Thoracic aorta (tissue), 2 donors: ENCODE measurements around the gene PBX3. TPM values are rescaled to one million over a fixed set of nuclear protein-coding genes. Genes with fewer than 3 reads are reported as not detected.

Experiments
- ATAC-seq: fragments of 150-250 bp; one replicate; pipeline ENCODE4 v1.8.0; 2017; ENCODE audit warnings: low read depth; ENCODE audit not compliant: insufficient number of reproducible peaks, low FRiP score
- DNase-seq: peaks from one replicate; pipeline ENCODE4 v3.0.0-alpha.2; 2020; ENCODE audit warnings: low spot score
- H3K27ac ChIP-seq, 2 donors: fragments of 200-600 bp; sonication (generic); 1 replicate in 1 of 2; 2 replicates in 1 of 2; pipeline ENCODE4 v1.5.1; 2016; ENCODE audit warnings: mild to moderate bottlenecking in 2 of 2, moderate library complexity in 2 of 2
- H3K27me3 ChIP-seq: fragments of 200-600 bp; sonication (generic); replicated peaks from 2 replicates; pipeline ENCODE4 v1.6.0; 2016; ENCODE audit warnings: mild to moderate bottlenecking; ENCODE audit not compliant: insufficient read depth
- H3K36me3 ChIP-seq: fragments of 200-600 bp; sonication (generic); one replicate; pipeline ENCODE4 v1.5.1; 2016
- H3K4me1 ChIP-seq, 2 donors: fragments of 200-600 bp; sonication (generic); 1 replicate in 1 of 2; 2 replicates in 1 of 2; pipeline versions ENCODE4 v1.5.1 to v1.6.0; 2016; ENCODE audit warnings: low read depth in 2 of 2, mild to moderate bottlenecking in 1 of 2; ENCODE audit not compliant: control insufficient read depth in 1 of 2
- H3K4me3 ChIP-seq: fragments of 200-600 bp; sonication (generic); 2 replicates; pipeline ENCODE4 v1.5.1; 2016; ENCODE audit warnings: mild to moderate bottlenecking
- H3K9me3 ChIP-seq: fragments of 200-600 bp; sonication (generic); 2 replicates; pipeline ENCODE4 v1.5.1; 2016
- total RNA-seq, 2 donors: library from RNA; depleted of rRNA; stranded (reverse); fragments of >200 nt; gene quantifications; one replicate each; pipeline versions ENCODE4 v1.1.0 to v1.2.3, GENCODE V29; 2016
- TF ChIP-seq, protein P1 (sequence below): fragments of 200-600 bp; sonication (generic); IDR thresholded peaks from one replicate; pipeline ENCODE4 v1.5.1; 2019; ENCODE audit warnings: antibody characterized with exemption

Gene PBX3
- total RNA-seq, 2 donors from 2014 or later, result 23.9 to 34.8 TPM

GRCh38 chr9:125845271-125845808 lies 98.2 kb downstream of the PBX3 start:
- Histone ChIP-seq H3K9me3 (no peaks in the 10 kb centered on the region), H3K36me3 (no peaks in the 10 kb centered on the region), H3K27me3 (no peaks in the 10 kb centered on the region), H3K4me3 (no peak overlapping the region), H3K27ac (no peak overlapping the region), H3K4me1 (peaks cover 0 to 6% of the 10 kb centered on the region in 2 donors)
- no peak for ATAC-seq
- TF ChIP-seq, protein P1, sequence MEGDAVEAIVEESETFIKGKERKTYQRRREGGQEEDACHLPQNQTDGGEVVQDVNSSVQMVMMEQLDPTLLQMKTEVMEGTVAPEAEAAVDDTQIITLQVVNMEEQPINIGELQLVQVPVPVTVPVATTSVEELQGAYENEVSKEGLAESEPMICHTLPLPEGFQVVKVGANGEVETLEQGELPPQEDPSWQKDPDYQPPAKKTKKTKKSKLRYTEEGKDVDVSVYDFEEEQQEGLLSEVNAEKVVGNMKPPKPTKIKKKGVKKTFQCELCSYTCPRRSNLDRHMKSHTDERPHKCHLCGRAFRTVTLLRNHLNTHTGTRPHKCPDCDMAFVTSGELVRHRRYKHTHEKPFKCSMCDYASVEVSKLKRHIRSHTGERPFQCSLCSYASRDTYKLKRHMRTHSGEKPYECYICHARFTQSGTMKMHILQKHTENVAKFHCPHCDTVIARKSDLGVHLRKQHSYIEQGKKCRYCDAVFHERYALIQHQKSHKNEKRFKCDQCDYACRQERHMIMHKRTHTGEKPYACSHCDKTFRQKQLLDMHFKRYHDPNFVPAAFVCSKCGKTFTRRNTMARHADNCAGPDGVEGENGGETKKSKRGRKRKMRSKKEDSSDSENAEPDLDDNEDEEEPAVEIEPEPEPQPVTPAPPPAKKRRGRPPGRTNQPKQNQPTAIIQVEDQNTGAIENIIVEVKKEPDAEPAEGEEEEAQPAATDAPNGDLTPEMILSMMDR, result no peak
- DNase-seq, result no peak

- TF ChIP-seq, protein P1, result no peak
- Histone ChIP-seq H3K27ac (no peak overlapping the region), H3K36me3 (no peaks in the 10 kb centered on the region), H3K27me3 (no peaks in the 10 kb centered on the region), H3K4me1 (no peaks in the 10 kb centered on the region), H3K4me3 (no peak overlapping the region), H3K9me3 (no peaks in the 10 kb centered on the region)
- ATAC-seq (no peak), DNase-seq (no peak)
Measured at GRCh38 chr9:125847735-125848134, 100.6 kb downstream of the PBX3 start.

DNA sequence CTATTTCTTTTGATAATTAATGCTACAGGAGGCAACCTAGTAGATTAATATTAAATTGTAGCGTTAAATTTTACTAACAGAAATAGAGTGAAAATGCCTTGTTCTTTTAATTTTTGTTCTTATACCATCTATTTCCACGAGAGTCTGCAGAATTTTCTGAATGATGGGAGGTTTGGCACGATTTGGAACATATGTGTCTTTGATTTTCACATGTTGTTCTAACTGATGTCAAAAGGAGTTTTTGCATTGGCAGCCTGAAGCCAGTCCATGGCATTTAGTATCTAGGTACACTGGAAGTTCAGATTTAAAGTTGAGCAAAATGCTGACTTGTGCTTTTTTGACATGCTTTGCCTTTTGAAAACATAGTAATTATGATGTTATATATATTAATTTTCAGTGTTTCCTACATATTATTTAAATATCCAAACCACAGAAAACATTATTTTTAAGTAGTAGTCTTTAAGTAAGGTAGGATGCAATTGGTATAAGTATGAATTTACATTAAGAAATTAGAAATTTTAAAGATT lies 103.0 kb downstream of the PBX3 start:
- Histone ChIP-seq H3K27ac (no peak overlapping the region), H3K4me3 (no peak overlapping the region), H3K36me3 (no peaks in the 10 kb centered on the region), H3K4me1 (no peaks in the 10 kb centered on the region), H3K9me3 (no peaks in the 10 kb centered on the region), H3K27me3 (no peaks in the 10 kb centered on the region)
- ATAC-seq, result no peak
- TF ChIP-seq, protein P1, result no peak
- no peak for DNase-seq

- TF ChIP-seq, protein P1, result no peak
- no peak for ATAC-seq
Measured at GRCh38 chr9:125850763-125851162, 103.6 kb downstream of the PBX3 start.

GRCh38 chr9:125851979-125852378 lies 104.8 kb downstream of the PBX3 start:
- TF ChIP-seq, protein P1, result no peak
- no peak overlapping the region for H3K27ac ChIP-seq
- no peak for ATAC-seq

More at GRCh38 chr9:125850763-125851162, 103.6 kb downstream of the PBX3 start:
- H3K27me3 ChIP-seq, result no peaks in the 10 kb centered on the region
- H3K9me3 ChIP-seq, result no peaks in the 10 kb centered on the region
- H3K4me1 ChIP-seq, result no peaks in the 10 kb centered on the region
- no peaks in the 10 kb centered on the region for H3K36me3 ChIP-seq
- no peak overlapping the region for H3K4me3 ChIP-seq
- no peak overlapping the region for H3K27ac ChIP-seq
- DNase-seq, result no peak

More at GRCh38 chr9:125851979-125852378, 104.8 kb downstream of the PBX3 start:
- no peaks in the 10 kb centered on the region for H3K27me3 ChIP-seq
- H3K4me1 ChIP-seq, result no peaks in the 10 kb centered on the region
- H3K4me3 ChIP-seq, result no peak overlapping the region
- H3K9me3 ChIP-seq, result no peaks in the 10 kb centered on the region
- no peaks in the 10 kb centered on the region for H3K36me3 ChIP-seq
- DNase-seq, result no peak
